Upper lobe of left lung (tissue), 4 donors: ENCODE measurements around the gene CFAP58.

Experiments used
- CTCF ChIP-seq, 6 experiments: fragments of 450-650 bp in 4 of 6; fragments of 200-600 bp in 2 of 6; sonication (generic) in 2 of 6; IDR thresholded peaks; one replicate each; pipeline ENCODE4 v1.5.1; 2016 to 2019; ENCODE audit warnings: antibody characterized with exemption in 6 of 6
- EP300 ChIP-seq, 4 donors: sonication (generic); formaldehyde crosslinking; IDR thresholded peaks; one replicate each; pipeline ENCODE4 v1.5.1; 2017; ENCODE audit warnings: antibody characterized with exemption in 4 of 4, control low read depth in 2 of 4
- POLR2A ChIP-seq, 4 donors: fragments of 450-650 bp; IDR thresholded peaks; one replicate each; pipeline ENCODE4 v1.5.1; 2016 to 2017; ENCODE audit warnings: antibody characterized with exemption in 4 of 4, mild to moderate bottlenecking in 2 of 4
- POLR2AphosphoS5 ChIP-seq, 2 donors: sonication (generic); formaldehyde crosslinking; IDR thresholded peaks; one replicate each; pipeline ENCODE4 v1.5.1; 2017; ENCODE audit warnings: antibody characterized with exemption in 2 of 2

- TF ChIP-seq CTCF (IDR thresholded peaks at IDR 0.05): no peak
- no peak for TF ChIP-seq POLR2AphosphoS5 (IDR thresholded peaks at IDR 0.05)
- no peak for TF ChIP-seq POLR2A (IDR thresholded peaks at IDR 0.05)
- no peak for TF ChIP-seq EP300 (IDR thresholded peaks at IDR 0.05)
Measured at GRCh38 chr10:104371753-104372152, 18.1 kb downstream of the CFAP58 start.
